Coronary artery (tissue), 2 donors: ENCODE measurements around the gene DROSHA.

Experiments
- DNase-seq: peaks from one replicate; pipeline ENCODE4 v3.0.0-alpha.2; 2017; ENCODE audit warnings: low spot score
- H3K27ac ChIP-seq, 2 donors: fragments of 200-600 bp; sonication (generic); one replicate each; pipeline ENCODE4 v1.5.1; 2016 to 2019
- H3K4me3 ChIP-seq: fragments of 200-600 bp; sonication (generic); 2 replicates; pipeline ENCODE4 v1.5.1; 2016; ENCODE audit warnings: mild to moderate bottlenecking, moderate library complexity
- CTCF ChIP-seq: fragments of 200-600 bp; sonication (generic); IDR thresholded peaks from one replicate; pipeline ENCODE4 v1.5.1; 2019; ENCODE audit warnings: antibody characterized with exemption

DROSHA gene

GRCh38 chr5:31385774-31386537, 145.9 kb downstream of the DROSHA start:
- no peak for DNase-seq
- H3K27ac ChIP-seq, result no peak overlapping the region
- TF ChIP-seq CTCF, result no peak
- no peak overlapping the region for H3K4me3 ChIP-seq

GRCh38 chr5:31383734-31384133, 148.2 kb downstream of the DROSHA start:
- H3K4me3 ChIP-seq, result no peak overlapping the region
- no peak for DNase-seq
- no peak overlapping the region for H3K27ac ChIP-seq
- no peak for TF ChIP-seq CTCF

- no peak for TF ChIP-seq CTCF
- no peak overlapping the region for H3K27ac ChIP-seq
- no peak for DNase-seq
- no peak overlapping the region for H3K4me3 ChIP-seq
Measured at GRCh38 chr5:31382051-31382878, 149.6 kb downstream of the DROSHA start.

- Histone ChIP-seq H3K27ac (no peak overlapping the region), H3K4me3 (no peak overlapping the region)
- DNase-seq, result no peak
- no peak for TF ChIP-seq CTCF
Measured at GRCh38 chr5:31381299-31381698, 150.6 kb downstream of the DROSHA start.

GRCh38 chr5:31380049-31380448, 151.8 kb downstream of the DROSHA start:
- DNase-seq, result no peak
- H3K4me3 ChIP-seq, result no peak overlapping the region
- TF ChIP-seq CTCF, result no peak
- no peak overlapping the region for H3K27ac ChIP-seq

- no peak for TF ChIP-seq CTCF
- Histone ChIP-seq H3K4me3 (no peak overlapping the region), H3K27ac (no peak overlapping the region)
- no peak for DNase-seq
Measured at GRCh38 chr5:31378838-31379237, 153.1 kb downstream of the DROSHA start.
